ENCODE data around the gene HDGFL3. TPM values are rescaled to one million over a fixed set of nuclear protein-coding genes. Genes with fewer than 3 reads are reported as not detected.

Gene HDGFL3
- total and polyA plus RNA-seq, 9 of the 15 experiments (the other 6 are each of a cell fraction or from before 2014, with no cell fraction given): 6.7 to 42.0 (median 31.4) TPM

- Histone ChIP-seq H3K4me2 (ENCODE audit: insufficient read depth, low read length) (no peak overlapping the region), H3K4me3 (no peak overlapping the region), H3K27me3 (ENCODE audit: control insufficient read depth in 2 of 2, insufficient read depth in 2 of 2, low read length in 2 of 2) (no peaks in the 10 kb centered on the region; a peak in 1 of 5 replicates), H4K20me1 (replicated peaks; ENCODE audit: control insufficient read depth, insufficient read depth, low read length) (no peaks in the 10 kb centered on the region), H2AFZ (ENCODE audit: low read depth, low read length) (no peak overlapping the region), H3K27ac (ENCODE audit: extremely low read depth, low read depth, low read length) (no peak overlapping the region), H3K9me1 (ENCODE audit: control insufficient read depth, insufficient read depth, low read length) (no peaks in the 10 kb centered on the region), H3K36me3 (ENCODE audit: control insufficient read depth, insufficient read depth, low read length) (no peaks in the 10 kb centered on the region), H3K9me3 (replicated peaks; ENCODE audit: control insufficient read depth, insufficient read depth, low read depth, low read length) (no peaks in the 10 kb centered on the region), H3K9ac (ENCODE audit: insufficient read depth in 1 of 2, low read depth in 2 of 2, low read length in 2 of 2) (no peak overlapping the region), H3K79me2 (ENCODE audit: control insufficient read depth, insufficient read depth, low read length) (no peaks in the 10 kb centered on the region), H3K4me1 (replicated peaks in 1 of 2; ENCODE audit: control insufficient read depth in 2 of 2, insufficient read depth in 2 of 2, low read length in 2 of 2) (peaks cover 14 to 18% of the 10 kb centered on the region in 2 experiments; a peak in 4 of 5 replicates)
- ChIA-PET CTCF (ENCODE audit: low intra/inter-chr PET ratio) (no interaction called here), POLR2A (interaction anchor here (0.7 to 2.3 kb wide), 3 partner anchors 16 to 31 kb away, joined by 4 to 7 read pairs (median 4); no protein-coding TSS in a partner anchor)
- 24% methylated on average over 8 of the region's 8 CpGs for WGBS (ENCODE audit: insufficient coverage, low coverage, missing lambda C conversion rate)
- FAIRE-seq (no peak), ATAC-seq (no peak), DNase-seq (ENCODE audit: extremely low read depth in 1 of 4, low spot score in 3 of 4) (peak in 1 of 4 experiments; percentile 26)
- no TSS peak for BruUV-seq (replicated peaks)
- intact Hi-C loops (cut with micrococcal nuclease): no loop called here
- in situ Hi-C loops (cut with MboI): no loop called here
- TF ChIP-seq ZNF764 (CRISPR knock-in tag; IDR thresholded peaks at IDR 0.05; ENCODE audit: low read depth): no peak
- TF ChIP-seq, protein P1, sequence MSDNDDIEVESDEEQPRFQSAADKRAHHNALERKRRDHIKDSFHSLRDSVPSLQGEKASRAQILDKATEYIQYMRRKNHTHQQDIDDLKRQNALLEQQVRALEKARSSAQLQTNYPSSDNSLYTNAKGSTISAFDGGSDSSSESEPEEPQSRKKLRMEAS (CRISPR knock-in tag; IDR thresholded peaks at IDR 0.05): no peak
- TF ChIP-seq, protein P2, sequence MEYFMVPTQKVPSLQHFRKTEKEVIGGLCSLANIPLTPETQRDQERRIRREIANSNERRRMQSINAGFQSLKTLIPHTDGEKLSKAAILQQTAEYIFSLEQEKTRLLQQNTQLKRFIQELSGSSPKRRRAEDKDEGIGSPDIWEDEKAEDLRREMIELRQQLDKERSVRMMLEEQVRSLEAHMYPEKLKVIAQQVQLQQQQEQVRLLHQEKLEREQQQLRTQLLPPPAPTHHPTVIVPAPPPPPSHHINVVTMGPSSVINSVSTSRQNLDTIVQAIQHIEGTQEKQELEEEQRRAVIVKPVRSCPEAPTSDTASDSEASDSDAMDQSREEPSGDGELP (CRISPR knock-in tag; IDR thresholded peaks at IDR 0.05; ENCODE audit: borderline replicate concordance): peak; percentile 21; the same call in 1 of the 2 replicates
- TF ChIP-seq, protein P3, sequence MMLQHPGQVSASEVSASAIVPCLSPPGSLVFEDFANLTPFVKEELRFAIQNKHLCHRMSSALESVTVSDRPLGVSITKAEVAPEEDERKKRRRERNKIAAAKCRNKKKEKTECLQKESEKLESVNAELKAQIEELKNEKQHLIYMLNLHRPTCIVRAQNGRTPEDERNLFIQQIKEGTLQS (IDR thresholded peaks at IDR 0.05): no peak
- TF ChIP-seq, protein P3 (CRISPR knock-in tag; conservative IDR thresholded peaks at IDR 0.05): no peak
- peak; percentile 26 to 30; a peak in 2 of 4 replicates for TF ChIP-seq RAD21 (CRISPR knock-in tag; conservative IDR thresholded peaks at IDR 0.05 in 1 of 2, IDR thresholded peaks at IDR 0.05 in 1 of 2)
- TF ChIP-seq, protein P4, sequence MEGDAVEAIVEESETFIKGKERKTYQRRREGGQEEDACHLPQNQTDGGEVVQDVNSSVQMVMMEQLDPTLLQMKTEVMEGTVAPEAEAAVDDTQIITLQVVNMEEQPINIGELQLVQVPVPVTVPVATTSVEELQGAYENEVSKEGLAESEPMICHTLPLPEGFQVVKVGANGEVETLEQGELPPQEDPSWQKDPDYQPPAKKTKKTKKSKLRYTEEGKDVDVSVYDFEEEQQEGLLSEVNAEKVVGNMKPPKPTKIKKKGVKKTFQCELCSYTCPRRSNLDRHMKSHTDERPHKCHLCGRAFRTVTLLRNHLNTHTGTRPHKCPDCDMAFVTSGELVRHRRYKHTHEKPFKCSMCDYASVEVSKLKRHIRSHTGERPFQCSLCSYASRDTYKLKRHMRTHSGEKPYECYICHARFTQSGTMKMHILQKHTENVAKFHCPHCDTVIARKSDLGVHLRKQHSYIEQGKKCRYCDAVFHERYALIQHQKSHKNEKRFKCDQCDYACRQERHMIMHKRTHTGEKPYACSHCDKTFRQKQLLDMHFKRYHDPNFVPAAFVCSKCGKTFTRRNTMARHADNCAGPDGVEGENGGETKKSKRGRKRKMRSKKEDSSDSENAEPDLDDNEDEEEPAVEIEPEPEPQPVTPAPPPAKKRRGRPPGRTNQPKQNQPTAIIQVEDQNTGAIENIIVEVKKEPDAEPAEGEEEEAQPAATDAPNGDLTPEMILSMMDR (IDR thresholded peaks at IDR 0.05 in 2 of 3, conservative IDR thresholded peaks at IDR 0.05 in 1 of 3; ENCODE audit: insufficient read depth in 2 of 3, low read depth in 1 of 3, low read length in 3 of 3): peak in 1 of 3 experiments; percentile 25; a peak in 2 of 6 replicates
- TF ChIP-seq, protein P5, sequence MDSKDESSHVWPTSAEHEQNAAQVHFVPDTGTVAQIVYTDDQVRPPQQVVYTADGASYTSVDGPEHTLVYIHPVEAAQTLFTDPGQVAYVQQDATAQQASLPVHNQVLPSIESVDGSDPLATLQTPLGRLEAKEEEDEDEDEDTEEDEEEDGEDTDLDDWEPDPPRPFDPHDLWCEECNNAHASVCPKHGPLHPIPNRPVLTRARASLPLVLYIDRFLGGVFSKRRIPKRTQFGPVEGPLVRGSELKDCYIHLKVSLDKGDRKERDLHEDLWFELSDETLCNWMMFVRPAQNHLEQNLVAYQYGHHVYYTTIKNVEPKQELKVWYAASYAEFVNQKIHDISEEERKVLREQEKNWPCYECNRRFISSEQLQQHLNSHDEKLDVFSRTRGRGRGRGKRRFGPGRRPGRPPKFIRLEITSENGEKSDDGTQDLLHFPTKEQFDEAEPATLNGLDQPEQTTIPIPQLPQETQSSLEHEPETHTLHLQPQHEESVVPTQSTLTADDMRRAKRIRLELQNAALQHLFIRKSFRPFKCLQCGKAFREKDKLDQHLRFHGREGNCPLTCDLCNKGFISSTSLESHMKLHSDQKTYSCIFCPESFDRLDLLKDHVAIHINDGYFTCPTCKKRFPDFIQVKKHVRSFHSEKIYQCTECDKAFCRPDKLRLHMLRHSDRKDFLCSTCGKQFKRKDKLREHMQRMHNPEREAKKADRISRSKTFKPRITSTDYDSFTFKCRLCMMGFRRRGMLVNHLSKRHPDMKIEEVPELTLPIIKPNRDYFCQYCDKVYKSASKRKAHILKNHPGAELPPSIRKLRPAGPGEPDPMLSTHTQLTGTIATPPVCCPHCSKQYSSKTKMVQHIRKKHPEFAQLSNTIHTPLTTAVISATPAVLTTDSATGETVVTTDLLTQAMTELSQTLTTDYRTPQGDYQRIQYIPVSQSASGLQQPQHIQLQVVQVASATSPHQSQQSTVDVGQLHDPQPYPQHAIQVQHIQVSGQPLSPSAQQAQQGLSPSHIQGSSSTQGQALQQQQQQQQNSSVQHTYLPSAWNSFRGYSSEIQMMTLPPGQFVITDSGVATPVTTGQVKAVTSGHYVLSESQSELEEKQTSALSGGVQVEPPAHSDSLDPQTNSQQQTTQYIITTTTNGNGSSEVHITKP (IDR thresholded peaks at IDR 0.05; ENCODE audit: partially characterized antibody): peak; percentile 54
Observed at GRCh38 chr15:83112233-83112955, 95.2 kb downstream of the HDGFL3 start.
